NCI-H1417 treated with DMSO at 0.1 percent for 48 hours (cell line): ENCODE results near the gene PTDSS2.
"Not testable (repeated sequence)": the region's sequence is repeated elsewhere in the genome, so short reads cannot be mapped to it uniquely, and the experiment has no call there.

Experiments
- DNase-seq: peaks from one replicate; lab custom pipeline; 2025; lab: John Stamatoyannopoulos, UW

PTDSS2 gene

GRCh38 chr11:507727-508515 lies 57.8 kb downstream of the PTDSS2 start:
- DNase-seq: no peak

- DNase-seq: no peak
Measured at GRCh38 chr11:508956-509355, 58.9 kb downstream of the PTDSS2 start.

GRCh38 chr11:512761-513595 lies 62.9 kb downstream of the PTDSS2 start:
- no peak for DNase-seq

- no peak for DNase-seq
Measured at GRCh38 chr11:514606-515005, 64.5 kb downstream of the PTDSS2 start.

- DNase-seq: no peak
Measured at GRCh38 chr11:515131-515530, 65.1 kb downstream of the PTDSS2 start.

GRCh38 chr11:516400-516799 lies 66.3 kb downstream of the PTDSS2 start:
- no peak for DNase-seq

GRCh38 chr11:516918-517685 lies 67.0 kb downstream of the PTDSS2 start:
- DNase-seq: not testable (repeated sequence)

GRCh38 chr11:518463-519202 lies 68.6 kb downstream of the PTDSS2 start:
- DNase-seq: no peak

GRCh38 chr11:520428-521176 lies 70.5 kb downstream of the PTDSS2 start:
- no peak for DNase-seq

GRCh38 chr11:521177-521688 lies 71.2 kb downstream of the PTDSS2 start:
- no peak for DNase-seq

GRCh38 chr11:526192-526591 lies 76.1 kb downstream of the PTDSS2 start:
- DNase-seq: no peak

- no peak for DNase-seq
Measured at GRCh38 chr11:528166-528814, 78.2 kb downstream of the PTDSS2 start.

GRCh38 chr11:528815-529727 lies 79.0 kb downstream of the PTDSS2 start:
- no peak for DNase-seq

GRCh38 chr11:529728-530411 lies 79.8 kb downstream of the PTDSS2 start:
- DNase-seq: no peak

- DNase-seq: no peak
Measured at GRCh38 chr11:530960-531831, 81.1 kb downstream of the PTDSS2 start.

GRCh38 chr11:531919-532526 lies 81.9 kb downstream of the PTDSS2 start:
- DNase-seq: no peak

GRCh38 chr11:532527-532985 lies 82.5 kb downstream of the PTDSS2 start:
- no peak for DNase-seq
